Mesenchymal stem cell (in vitro differentiated cells and primary cell): ENCODE results near the gene TTC32.

Source experiments
- DNase-seq: peaks from one replicate; pipeline ENCODE4 v3.0.0-alpha.2; 2013
- H2AFZ ChIP-seq: one replicate; pipeline ENCODE4 v1.6.1; 2013; ENCODE audit warnings: low read depth, mild to moderate bottlenecking, control low read depth, inconsistent platforms, low read length, moderate library complexity
- H2AK5ac ChIP-seq: 2 replicates; pipeline ENCODE4 v1.6.1; 2013; ENCODE audit warnings: low read length, moderate library complexity, mild to moderate bottlenecking, inconsistent platforms; ENCODE audit not compliant: severe bottlenecking
- H2BK120ac ChIP-seq: one replicate; pipeline ENCODE4 v1.6.1; 2013; ENCODE audit warnings: low read depth, mild to moderate bottlenecking, inconsistent platforms, low read length, moderate library complexity
- H2BK12ac ChIP-seq, 2 experiments: one replicate each; pipeline ENCODE4 v1.6.1; 2013; ENCODE audit warnings: inconsistent platforms in 2 of 2, low read length in 2 of 2, mild to moderate bottlenecking in 2 of 2, moderate library complexity in 2 of 2, control low read depth in 1 of 2
- H2BK15ac ChIP-seq: one replicate; pipeline ENCODE4 v1.6.1; 2013; ENCODE audit warnings: mild to moderate bottlenecking, low read depth, inconsistent platforms; ENCODE audit not compliant: poor library complexity, severe bottlenecking
- H2BK5ac ChIP-seq: 2 replicates; pipeline ENCODE4 v1.6.1; 2013; ENCODE audit warnings: low read depth, mild to moderate bottlenecking, low read length, control low read depth, inconsistent platforms; ENCODE audit not compliant: poor library complexity, severe bottlenecking
- H3K14ac ChIP-seq, 2 experiments: one replicate each; pipeline ENCODE4 v1.6.1; 2013; ENCODE audit warnings: inconsistent platforms in 2 of 2, low read length in 2 of 2, control low read depth in 1 of 2, mild to moderate bottlenecking in 1 of 2, moderate library complexity in 1 of 2
- H3K18ac ChIP-seq, 2 experiments: one replicate each; pipeline ENCODE4 v1.6.1; 2013; ENCODE audit warnings: inconsistent platforms in 2 of 2, low read length in 2 of 2, control low read depth in 1 of 2, low read depth in 1 of 2, mild to moderate bottlenecking in 1 of 2
- H3K23ac ChIP-seq, 2 experiments: one replicate each; pipeline ENCODE4 v1.6.1; 2013; ENCODE audit warnings: inconsistent platforms in 2 of 2, low read length in 2 of 2, mild to moderate bottlenecking in 2 of 2, moderate library complexity in 2 of 2, control low read depth in 1 of 2
- H3K27ac ChIP-seq: 2 replicates; pipeline ENCODE4 v1.5.1; 2013; ENCODE audit warnings: mild to moderate bottlenecking, moderate library complexity, low read length, control low read depth, inconsistent platforms; ENCODE audit not compliant: poor library complexity, severe bottlenecking
- H3K27me3 ChIP-seq, 2 experiments: 2 replicates each; pipeline versions ENCODE4 v1.6.1 to v1.7.0; 2013; ENCODE audit warnings: low read length in 2 of 2, mild to moderate bottlenecking in 2 of 2, moderate library complexity in 2 of 2, control low read depth in 1 of 2, inconsistent platforms in 1 of 2; ENCODE audit not compliant: control insufficient read depth in 1 of 2, insufficient read depth in 1 of 2
- H3K36me3 ChIP-seq, 2 experiments: 2 replicates each; pipeline versions ENCODE4 v1.6.1 to v1.7.0; 2013; ENCODE audit warnings: low read length in 2 of 2, control low read depth in 1 of 2, inconsistent platforms in 1 of 2, low read depth in 1 of 2, mild to moderate bottlenecking in 1 of 2; ENCODE audit not compliant: insufficient read depth in 2 of 2, control insufficient read depth in 1 of 2
- H3K4ac ChIP-seq, 2 experiments: one replicate each; pipeline ENCODE4 v1.6.1; 2013; ENCODE audit warnings: inconsistent platforms in 2 of 2, low read length in 2 of 2, mild to moderate bottlenecking in 2 of 2, moderate library complexity in 2 of 2, control low read depth in 1 of 2, low read depth in 1 of 2
- H3K4me1 ChIP-seq: 2 replicates; pipeline ENCODE4 v1.6.1; 2013; ENCODE audit warnings: low read depth, low read length, control low read depth; ENCODE audit not compliant: control insufficient read depth, insufficient read depth
- H3K4me2 ChIP-seq: 2 replicates; pipeline ENCODE4 v1.6.1; 2013; ENCODE audit warnings: low read length, mild to moderate bottlenecking, inconsistent platforms; ENCODE audit not compliant: poor library complexity, severe bottlenecking
- H3K4me3 ChIP-seq, 2 experiments: 2 replicates each; pipeline versions ENCODE4 v1.5.1 to v1.7.0; 2013; ENCODE audit warnings: low read length in 2 of 2, mild to moderate bottlenecking in 2 of 2, control low read depth in 1 of 2, low read depth in 1 of 2; ENCODE audit not compliant: insufficient read depth in 1 of 2
- H3K79me1 ChIP-seq: replicated peaks from 2 replicates; pipeline ENCODE4 v1.6.1; 2013; ENCODE audit warnings: mild to moderate bottlenecking, control low read depth, low read length, inconsistent platforms; ENCODE audit not compliant: poor library complexity, severe bottlenecking
- H3K9ac ChIP-seq: 2 replicates; pipeline ENCODE4 v1.7.0; 2013; ENCODE audit warnings: mild to moderate bottlenecking, low read length, moderate library complexity
- H3K9me3 ChIP-seq: 2 replicates; pipeline ENCODE4 v1.7.0; 2013; ENCODE audit warnings: mild to moderate bottlenecking, low read length; ENCODE audit not compliant: control insufficient read depth
- H4K8ac ChIP-seq: one replicate; pipeline ENCODE4 v1.6.1; 2013; ENCODE audit warnings: inconsistent platforms, mild to moderate bottlenecking, low read length, moderate library complexity
- H4K91ac ChIP-seq: one replicate; pipeline ENCODE4 v1.6.1; 2013; ENCODE audit warnings: mild to moderate bottlenecking, low read length, inconsistent platforms
- WGBS: methylation state at CpG from one replicate; pipeline ENCODE4 v1.1.7; 2013; ENCODE audit warnings: mixed read lengths; 5-methylcytosine and 5-hydroxymethylcytosine counted together

The TTC32 gene

GRCh38 chr2:19859565-19859964 is 42.2 kb downstream of the TTC32 start:
- Histone ChIP-seq H4K91ac (no peak overlapping the region), H3K4ac (no peak overlapping the region), H3K14ac (no peak overlapping the region), H3K23ac (no peak overlapping the region), H2BK120ac (no peak overlapping the region), H3K9ac (no peak overlapping the region), H3K27me3 (no peaks in the 10 kb centered on the region), H2AK5ac (no peak overlapping the region), H2AFZ (no peak overlapping the region), H2BK12ac (peak overlapping the region in 1 of 2 experiments; percentile 15), H3K27ac (no peak overlapping the region), H3K36me3 (no peaks in the 10 kb centered on the region), H4K8ac (no peak overlapping the region), H3K18ac (peak overlapping the region in 1 of 2 experiments; percentile 48), H2BK15ac (no peak overlapping the region), H3K4me3 (no peak overlapping the region), H2BK5ac (no peak overlapping the region), H3K4me1 (peaks cover 30% of the 10 kb centered on the region), H3K9me3 (no peaks in the 10 kb centered on the region), H3K79me1 (no peaks in the 10 kb centered on the region), H3K4me2 (no peak overlapping the region)
- WGBS, result 97% methylated on average over 7 of the region's 11 CpGs
- DNase-seq, result no peak

- DNase-seq, result no peak
- H3K23ac ChIP-seq, result no peak overlapping the region
- H4K8ac ChIP-seq, result no peak overlapping the region
- H2BK12ac ChIP-seq, result no peak overlapping the region
- no peak overlapping the region for H2BK15ac ChIP-seq
- H3K4me1 ChIP-seq, result peaks cover 23% of the 10 kb centered on the region
- no peaks in the 10 kb centered on the region for H3K36me3 ChIP-seq
- 83% methylated on average over 13 of the region's 15 CpGs for WGBS
- no peak overlapping the region for H2BK120ac ChIP-seq
- H3K9me3 ChIP-seq, result no peaks in the 10 kb centered on the region
- H3K18ac ChIP-seq, result peak overlapping the region in 1 of 2 experiments; percentile 51
- no peak overlapping the region for H3K4ac ChIP-seq
- H3K79me1 ChIP-seq, result no peaks in the 10 kb centered on the region
- H2AFZ ChIP-seq, result no peak overlapping the region
- H3K4me2 ChIP-seq, result no peak overlapping the region
- no peak overlapping the region for H2BK5ac ChIP-seq
- no peak overlapping the region for H3K4me3 ChIP-seq
- no peak overlapping the region for H4K91ac ChIP-seq
- peak overlapping the region in 1 of 2 experiments; percentile 18 for H3K14ac ChIP-seq
- no peak overlapping the region for H3K27ac ChIP-seq
- no peak overlapping the region for H3K9ac ChIP-seq
- H2AK5ac ChIP-seq, result no peak overlapping the region
- H3K27me3 ChIP-seq, result no peaks in the 10 kb centered on the region
Measured at GRCh38 chr2:19857806-19858205, 44.0 kb downstream of the TTC32 start.

GRCh38 chr2:19857100-19857499 is 44.7 kb downstream of the TTC32 start:
- Histone ChIP-seq H2AFZ (no peak overlapping the region), H2BK12ac (no peak overlapping the region), H3K27me3 (no peaks in the 10 kb centered on the region), H3K18ac (no peak overlapping the region), H3K9me3 (no peaks in the 10 kb centered on the region), H3K4me2 (no peak overlapping the region), H2BK120ac (no peak overlapping the region), H3K27ac (no peak overlapping the region), H4K91ac (no peak overlapping the region), H2BK15ac (no peak overlapping the region), H3K79me1 (no peaks in the 10 kb centered on the region), H3K4me1 (peaks cover 20% of the 10 kb centered on the region), H2AK5ac (peak overlapping the region; percentile 5), H4K8ac (no peak overlapping the region), H3K36me3 (no peaks in the 10 kb centered on the region), H2BK5ac (no peak overlapping the region), H3K14ac (no peak overlapping the region), H3K4ac (no peak overlapping the region), H3K4me3 (no peak overlapping the region), H3K9ac (no peak overlapping the region), H3K23ac (no peak overlapping the region)
- no peak for DNase-seq
- WGBS, result 74% methylated on average over 7 of the region's 7 CpGs

- no peak overlapping the region for H3K27ac ChIP-seq
- WGBS, result 95% methylated on average over 15 of the region's 15 CpGs
- no peak overlapping the region for H2AFZ ChIP-seq
- H3K23ac ChIP-seq, result no peak overlapping the region
- H3K4me3 ChIP-seq, result no peak overlapping the region
- H2BK120ac ChIP-seq, result no peak overlapping the region
- no peak overlapping the region for H2BK12ac ChIP-seq
- no peak overlapping the region for H3K4me2 ChIP-seq
- H3K4me1 ChIP-seq, result peaks cover 17% of the 10 kb centered on the region
- peak overlapping the region; percentile 37 for H3K9ac ChIP-seq
- peak overlapping the region; percentile 55 for H2AK5ac ChIP-seq
- H2BK5ac ChIP-seq, result no peak overlapping the region
- no peak overlapping the region for H4K8ac ChIP-seq
- no peak overlapping the region for H3K18ac ChIP-seq
- no peak overlapping the region for H2BK15ac ChIP-seq
- no peak for DNase-seq
- H3K9me3 ChIP-seq, result no peaks in the 10 kb centered on the region
- no peaks in the 10 kb centered on the region for H3K27me3 ChIP-seq
- no peak overlapping the region for H3K4ac ChIP-seq
- H3K79me1 ChIP-seq, result no peaks in the 10 kb centered on the region
- no peak overlapping the region for H4K91ac ChIP-seq
- no peak overlapping the region for H3K14ac ChIP-seq
- H3K36me3 ChIP-seq, result no peaks in the 10 kb centered on the region
Measured at GRCh38 chr2:19855542-19856431, 46.0 kb downstream of the TTC32 start.
